Occipital lobe (tissue), 2 donors: ENCODE measurements around the gene IPO11. TPM values are rescaled to one million over a fixed set of nuclear protein-coding genes. Genes with fewer than 3 reads are reported as not detected.
"Not testable (repeated sequence)": the region's sequence is repeated elsewhere in the genome, so short reads cannot be mapped to it uniquely, and the experiment has no call there.

ENCODE experiments used
- DNase-seq: peaks from one replicate; lab custom pipeline; 2025; lab: John Stamatoyannopoulos, UW
- total RNA-seq: library from RNA; depleted of rRNA; stranded (reverse); fragments of >200 nt; gene quantifications from one replicate; pipeline ENCODE4 v1.2.3, GENCODE V29; 2014

Gene IPO11
- total RNA-seq, 1 donor from 2014 or later, result 35.9 TPM

GRCh38 chr5:62513085-62513484 is 100.5 kb downstream of the IPO11 start:
- DNase-seq, result not testable (repeated sequence)

DNA sequence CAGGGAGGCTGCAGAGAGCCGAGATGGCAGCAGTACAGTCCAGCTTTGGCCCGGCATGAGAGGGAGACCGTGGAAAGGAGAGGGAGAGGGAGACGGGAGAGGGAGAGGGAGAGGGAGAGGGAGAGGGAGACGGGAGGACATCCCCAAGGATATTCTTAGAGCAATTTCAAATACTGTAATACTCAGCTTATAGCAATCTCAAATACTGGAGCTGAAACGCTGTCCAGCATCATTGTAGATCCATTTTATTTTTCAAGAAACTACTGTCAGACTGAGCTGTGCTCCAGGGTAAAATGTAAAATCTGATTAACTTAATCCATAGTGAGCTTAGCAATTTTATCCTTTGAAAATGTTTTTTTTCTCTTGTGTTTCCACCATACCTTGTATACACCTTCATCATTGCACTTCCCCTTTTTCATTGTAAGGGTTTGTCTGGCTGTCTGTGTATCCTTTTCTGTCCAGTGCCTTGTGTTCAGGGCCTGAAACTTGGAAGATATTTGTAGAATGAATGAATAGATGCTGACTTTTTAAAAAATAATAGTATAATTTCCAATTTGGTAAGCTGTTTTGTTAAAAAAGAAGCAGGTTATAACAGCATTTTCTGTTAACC is 102.1 kb downstream of the IPO11 start:
- DNase-seq, result no peak

DNA sequence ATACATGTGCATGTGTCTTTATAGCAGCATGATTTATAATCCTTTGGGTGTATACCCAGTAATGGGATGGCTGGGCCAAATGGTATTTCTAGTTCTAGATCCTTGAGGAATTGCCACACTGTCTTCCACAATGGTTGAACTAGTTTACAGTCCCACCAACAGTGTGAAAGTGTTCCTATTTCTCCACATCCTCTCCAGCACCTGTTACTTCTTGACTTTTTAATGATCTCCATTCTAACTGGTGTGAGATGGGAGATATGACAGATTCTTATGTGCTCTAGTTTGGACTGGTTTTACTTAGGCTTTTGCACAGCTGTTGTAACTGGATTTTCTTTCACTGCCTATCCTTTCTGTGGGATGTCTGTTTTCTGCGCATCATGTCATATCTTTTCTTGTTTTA is 108.2 kb downstream of the IPO11 start:
- not testable (repeated sequence) for DNase-seq

DNA sequence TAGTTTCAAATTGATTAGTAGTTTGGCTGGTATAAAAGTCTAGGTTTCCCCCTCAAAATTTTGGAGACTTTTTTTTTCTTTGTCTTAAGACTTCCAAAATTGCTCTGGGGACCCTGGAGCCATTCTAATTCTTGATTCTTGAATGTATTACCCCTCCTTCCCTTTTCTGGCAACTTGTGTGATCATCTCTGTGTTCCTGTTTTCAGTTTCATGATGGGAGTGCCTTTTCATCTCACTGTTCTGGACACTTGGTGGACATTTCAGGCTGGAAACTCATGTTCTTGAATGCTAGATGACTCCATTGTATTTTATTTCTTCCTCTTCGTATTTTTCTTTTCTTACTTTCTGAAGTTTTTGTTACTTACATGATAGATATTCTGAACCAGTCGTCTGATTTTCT is 108.8 kb downstream of the IPO11 start:
- no peak for DNase-seq

DNA sequence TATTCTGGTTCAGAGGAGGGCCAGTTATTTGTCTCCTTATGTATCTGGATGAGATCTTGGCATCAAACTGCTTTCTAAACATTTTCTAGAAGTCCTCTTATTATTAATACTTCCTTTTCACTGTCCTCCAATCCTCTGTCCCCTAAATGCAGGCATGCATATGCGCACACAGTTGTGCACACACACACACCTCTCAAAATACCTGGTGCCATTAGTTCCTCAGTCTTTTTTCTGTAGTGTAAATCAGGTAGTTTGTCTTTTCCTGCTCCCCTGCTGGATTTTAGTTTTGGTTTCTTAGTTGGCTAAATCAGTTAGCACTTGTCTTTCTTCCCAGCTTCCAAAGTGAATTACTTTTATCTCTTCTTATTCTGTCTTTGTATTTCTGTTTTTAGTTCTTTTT is 110.2 kb downstream of the IPO11 start:
- no peak for DNase-seq

- no peak for DNase-seq
These were observed 121.0 kb downstream of the IPO11 start for GRCh38 chr5:62533597-62533996.

- no peak for DNase-seq
These were observed 122.1 kb downstream of the IPO11 start for GRCh38 chr5:62534461-62535236.

DNA sequence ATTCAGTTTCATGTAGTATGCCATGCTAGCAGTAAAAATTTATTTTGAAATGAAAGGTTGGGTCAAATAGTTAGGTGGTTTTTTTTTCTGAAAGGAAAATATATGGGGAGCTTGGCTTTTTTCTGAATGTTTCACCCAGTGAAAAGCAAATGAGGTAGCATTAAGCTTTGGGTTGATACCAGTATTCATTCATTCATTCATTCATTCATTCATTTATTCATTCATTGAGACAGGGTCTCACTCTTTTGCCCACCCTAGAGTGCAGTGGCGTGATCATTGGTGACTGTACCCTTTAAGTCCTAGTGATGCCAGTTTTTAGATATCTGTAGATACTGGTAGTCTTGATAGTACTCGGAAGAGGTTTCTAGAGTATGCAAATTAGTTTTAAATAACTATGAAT is 123.7 kb downstream of the IPO11 start:
- DNase-seq, result no peak

DNA sequence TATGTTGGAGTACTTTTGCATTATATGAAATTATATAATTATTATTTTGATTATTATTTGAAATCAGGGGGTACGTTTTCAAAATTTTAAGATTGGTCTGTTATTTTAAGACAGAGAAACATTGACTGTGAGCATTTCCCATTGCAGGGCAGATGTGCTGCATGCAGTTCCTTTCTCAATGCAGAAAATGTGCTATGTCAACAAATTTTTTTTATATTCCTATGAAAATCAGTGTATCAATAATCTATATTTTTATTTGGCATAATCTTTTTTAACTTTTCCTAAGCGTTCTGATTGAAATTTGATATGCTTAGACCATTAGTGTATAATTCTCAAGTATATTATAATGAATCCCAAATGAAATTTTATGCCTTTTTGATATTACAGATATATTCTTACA is 124.2 kb downstream of the IPO11 start:
- DNase-seq, result no peak

- DNase-seq, result no peak
These were observed 125.7 kb downstream of the IPO11 start for GRCh38 chr5:62538017-62538942.

DNA sequence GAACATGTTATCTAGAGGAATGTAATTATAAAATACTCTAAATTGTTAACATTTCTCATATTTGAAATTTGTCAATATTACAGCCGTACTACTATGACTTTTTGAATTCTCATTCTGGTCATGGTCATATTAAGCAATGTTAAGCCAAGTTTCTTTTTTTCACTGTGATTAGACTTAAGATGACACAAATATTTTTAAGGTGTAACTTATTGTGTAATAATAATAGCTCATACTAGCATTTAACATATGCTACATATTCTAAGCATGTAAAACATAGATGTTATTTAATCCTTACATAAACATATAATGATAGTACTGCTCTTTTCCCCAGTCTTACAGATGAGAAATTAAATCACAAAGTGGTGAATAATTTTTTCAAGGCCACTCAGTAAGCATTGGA is 130.2 kb downstream of the IPO11 start:
- no peak for DNase-seq

DNA sequence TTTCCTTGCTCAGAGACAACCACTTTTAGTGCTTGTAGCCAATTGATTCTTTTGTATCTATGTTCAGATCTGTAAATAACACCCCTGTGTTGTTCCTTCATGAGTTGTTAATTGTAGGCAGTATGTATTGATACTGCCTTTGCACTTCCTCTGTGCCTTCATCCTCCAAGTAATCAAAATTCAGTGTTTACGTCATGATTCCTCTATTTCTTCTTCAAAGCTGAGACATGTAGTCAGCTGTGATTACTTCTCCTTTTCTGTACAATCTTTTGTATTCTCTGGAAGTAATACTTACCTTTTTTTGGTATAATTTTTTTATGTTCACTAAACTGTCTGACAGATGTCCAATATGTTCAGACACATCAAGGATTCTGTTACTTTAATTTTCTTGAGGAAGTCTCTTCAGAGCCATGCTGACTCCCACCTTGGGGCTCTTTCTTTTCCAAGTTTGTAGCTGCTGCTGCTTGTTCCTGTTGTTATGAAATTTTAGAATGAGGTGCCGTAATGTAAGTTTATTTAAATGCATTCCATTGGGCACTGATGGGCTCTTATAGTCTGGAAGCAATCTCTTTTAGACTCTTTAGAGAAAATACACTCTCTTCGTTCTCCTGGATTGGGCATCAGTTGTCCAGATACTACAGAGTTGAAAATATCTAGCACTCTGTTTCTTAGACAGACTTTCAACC is 135.5 kb downstream of the IPO11 start:
- DNase-seq, result no peak

- DNase-seq, result no peak
These were observed 137.5 kb downstream of the IPO11 start for GRCh38 chr5:62550103-62550502.

GRCh38 chr5:62555930-62556329 is 143.4 kb downstream of the IPO11 start:
- DNase-seq, result no peak

DNA sequence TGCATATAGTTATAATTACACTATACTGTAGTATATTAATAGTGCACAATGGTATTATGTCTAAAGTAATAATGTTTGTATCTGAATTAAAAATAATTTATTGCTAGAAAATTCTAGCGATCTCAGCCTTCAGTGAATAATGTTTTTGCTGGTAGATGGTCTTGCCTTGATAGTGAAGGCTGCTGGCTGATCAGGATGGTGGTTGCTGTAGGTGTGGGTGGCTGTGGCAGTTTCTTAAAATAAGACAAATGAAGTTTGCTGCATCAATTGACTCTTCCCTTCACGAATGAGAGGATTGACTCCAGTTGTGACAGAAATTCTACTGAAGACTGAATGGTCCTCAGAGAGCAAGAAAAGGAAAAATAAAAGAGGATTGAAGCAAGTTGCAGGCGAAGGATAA is 146.4 kb downstream of the IPO11 start:
- no peak for DNase-seq

- DNase-seq, result no peak
These were observed 148.2 kb downstream of the IPO11 start for GRCh38 chr5:62560786-62561185.

DNA sequence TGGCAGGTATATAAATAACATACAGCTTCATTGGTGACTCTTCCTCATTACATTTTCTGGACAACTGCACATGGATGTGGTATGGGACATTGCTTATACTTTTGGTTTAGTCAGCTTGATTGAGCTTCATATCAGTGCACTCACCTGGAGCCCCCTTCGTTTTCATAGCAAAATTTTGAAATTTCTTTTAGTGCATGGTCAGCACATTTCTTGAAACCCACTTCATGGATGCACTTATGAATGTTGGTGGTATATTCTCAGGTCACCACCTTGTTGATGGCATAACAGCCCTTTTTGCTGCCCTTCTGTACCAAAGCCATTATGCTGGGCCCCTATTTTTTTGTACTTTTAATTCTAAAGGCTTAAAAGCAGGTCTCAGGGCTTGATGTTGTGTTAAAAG is 149.3 kb downstream of the IPO11 start:
- no peak for DNase-seq

DNA sequence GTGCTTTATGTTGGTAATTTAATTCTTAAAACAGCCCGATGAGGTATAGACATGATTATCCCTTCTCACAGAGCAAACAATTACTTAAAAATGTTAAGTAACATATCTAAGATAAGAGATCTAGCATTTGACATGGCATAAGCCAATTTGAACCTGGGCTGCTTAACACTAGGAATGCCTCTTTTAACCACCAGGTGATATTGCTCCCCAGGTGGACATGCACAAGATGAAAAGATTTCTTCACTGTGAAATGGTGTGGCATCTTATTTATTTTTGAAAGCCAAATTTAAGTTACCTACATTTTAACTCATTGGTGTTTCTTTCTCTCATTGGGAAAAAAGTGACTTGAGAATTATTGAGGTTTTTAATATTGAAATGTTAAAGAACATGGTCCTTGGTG is 150.3 kb downstream of the IPO11 start:
- DNase-seq, result no peak

DNA sequence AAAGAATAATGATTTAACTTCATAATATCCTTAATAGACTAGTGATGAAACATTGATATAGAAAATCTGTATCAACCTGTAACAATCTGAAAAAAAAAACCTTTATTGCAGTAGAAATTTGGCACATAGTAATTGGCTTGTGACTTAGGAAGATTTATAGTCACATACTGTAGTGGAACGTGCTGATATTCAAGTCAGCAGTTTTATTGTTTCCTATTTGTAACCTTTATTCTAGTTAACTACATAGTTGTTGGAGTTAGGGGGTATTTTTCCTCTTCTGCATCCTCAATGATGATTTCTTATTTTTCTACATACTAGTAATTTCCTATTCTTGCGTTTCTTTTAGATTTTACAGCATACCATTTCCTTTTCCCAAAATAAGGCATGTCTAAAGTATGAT is 151.5 kb downstream of the IPO11 start:
- DNase-seq, result no peak

DNA sequence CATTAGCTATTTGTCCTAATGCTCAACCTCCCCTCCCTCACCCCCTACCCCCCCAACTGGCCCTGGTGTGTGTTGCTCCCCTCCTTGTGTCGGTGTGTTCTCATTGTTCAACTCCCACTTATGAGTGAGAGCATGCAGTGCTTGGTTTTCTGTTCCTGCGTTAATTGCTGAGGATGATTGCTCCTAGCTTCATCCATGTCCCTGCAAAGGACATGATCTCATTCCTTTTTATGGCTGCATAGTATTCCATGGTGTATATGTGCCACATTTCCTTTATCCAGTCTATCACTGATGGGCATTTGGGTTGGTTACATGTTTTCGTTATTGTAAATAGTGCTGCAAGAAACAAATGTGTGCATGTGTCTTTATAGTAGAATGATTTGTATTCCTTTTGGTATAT is 153.2 kb downstream of the IPO11 start:
- DNase-seq, result not testable (repeated sequence)

- no peak for DNase-seq
These were observed 155.6 kb downstream of the IPO11 start for GRCh38 chr5:62568143-62568542.
